EL (cell line): ENCODE results near the gene LRRC2.
"Not testable (repeated sequence)": the region's sequence is repeated elsewhere in the genome, so short reads cannot be mapped to it uniquely, and the experiment has no call there.

Source experiments
- DNase-seq: peaks from one replicate; pipeline ENCODE4 v3.0.0-alpha.2; 2016

Gene LRRC2

DNA sequence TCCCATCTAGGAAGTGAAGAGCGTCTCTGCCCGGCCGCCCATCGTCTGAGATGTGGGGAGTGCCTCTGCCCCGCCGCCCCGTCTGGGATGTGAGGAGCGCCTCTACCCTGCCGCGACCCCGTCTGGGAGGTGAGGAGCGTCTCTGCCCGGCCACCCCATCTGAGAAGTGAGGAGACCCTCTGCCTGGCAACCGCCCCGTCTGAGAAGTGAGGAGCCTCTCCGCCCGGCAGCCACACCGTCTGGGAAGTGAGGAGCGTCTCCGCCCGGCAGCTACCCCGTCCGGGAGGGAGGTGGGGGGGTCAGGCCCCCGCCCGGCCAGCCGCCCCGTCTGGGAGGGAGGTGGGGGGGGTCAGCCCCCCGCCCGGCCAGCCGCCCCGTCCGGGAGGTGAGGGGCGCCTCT is 71.6 kb downstream of the LRRC2 start:
- not testable (repeated sequence) for DNase-seq

DNA sequence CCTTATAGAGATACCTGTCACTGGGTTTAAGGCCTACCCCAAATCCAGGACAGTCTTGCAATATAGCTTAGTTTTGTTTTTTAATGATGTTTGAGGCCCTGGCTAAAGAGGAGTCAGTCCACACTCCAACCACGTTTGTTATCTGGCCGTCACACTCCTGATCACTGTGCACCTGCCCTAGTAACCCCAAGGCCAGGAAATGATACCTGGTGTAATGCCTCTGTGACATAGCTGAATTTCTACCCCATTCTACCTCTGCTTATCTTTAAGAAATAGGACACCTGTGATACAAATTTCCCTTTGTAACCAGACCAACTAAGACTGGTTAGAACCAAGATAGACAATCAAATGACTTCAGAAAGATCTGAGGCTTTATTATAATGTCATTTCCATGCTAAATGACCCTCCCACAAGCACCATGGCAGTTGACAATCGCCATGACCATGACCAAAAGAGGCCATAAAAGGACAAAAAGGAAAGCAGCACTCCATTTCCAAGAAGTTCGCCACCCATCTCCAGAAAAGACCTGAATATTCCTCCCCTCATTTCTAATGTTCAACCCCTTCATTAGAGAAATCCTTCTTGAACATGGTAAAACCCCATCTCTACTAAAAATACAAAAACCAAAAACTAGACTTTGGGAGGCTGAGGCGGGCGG is 73.1 kb downstream of the LRRC2 start:
- no peak for DNase-seq

DNA sequence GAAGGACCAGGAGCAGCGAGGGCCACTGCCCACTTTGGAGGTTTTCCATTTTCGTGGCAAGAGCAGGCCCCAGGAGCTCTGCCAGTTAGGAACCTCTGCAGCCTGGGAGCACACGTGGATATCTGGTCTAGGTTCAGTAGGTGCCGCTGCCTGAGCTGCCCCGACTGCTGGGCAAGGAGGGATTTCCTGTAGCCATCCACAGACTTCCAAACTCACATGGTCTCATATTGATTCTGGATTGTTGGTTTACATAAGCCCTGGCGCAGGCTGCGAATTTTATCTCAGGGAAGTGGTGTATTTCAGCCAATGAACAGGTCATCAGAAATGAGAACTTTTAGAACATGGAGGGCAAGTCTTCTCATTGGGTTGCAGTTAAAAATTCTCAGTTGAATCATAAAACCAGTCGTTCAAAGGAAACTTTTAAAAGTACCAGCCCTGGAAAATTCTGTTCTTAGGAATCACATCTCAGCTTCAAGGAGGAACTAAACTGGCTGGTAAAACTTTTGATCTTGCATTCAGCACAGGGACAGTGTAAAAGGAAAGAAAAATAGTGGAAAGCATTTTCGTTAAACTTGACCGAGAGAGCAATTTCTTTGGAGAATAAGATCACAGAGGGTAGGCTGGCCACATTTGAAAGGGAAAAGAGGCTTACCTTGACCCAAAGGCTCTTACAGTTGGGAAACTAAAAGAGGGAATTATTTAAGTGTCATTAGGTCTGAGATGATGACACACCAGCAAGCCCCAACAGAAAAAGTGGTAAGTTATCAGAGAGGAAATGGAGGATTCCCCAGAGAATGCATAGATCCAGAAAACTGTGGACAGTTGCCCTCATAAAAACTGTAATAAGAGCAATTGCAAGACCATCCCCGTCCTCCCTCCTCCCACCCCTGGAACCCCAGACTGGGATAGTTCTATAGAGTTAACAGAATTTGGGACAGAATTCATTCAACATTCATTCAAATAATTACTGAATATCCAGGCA is 74.7 kb downstream of the LRRC2 start:
- no peak for DNase-seq

DNA sequence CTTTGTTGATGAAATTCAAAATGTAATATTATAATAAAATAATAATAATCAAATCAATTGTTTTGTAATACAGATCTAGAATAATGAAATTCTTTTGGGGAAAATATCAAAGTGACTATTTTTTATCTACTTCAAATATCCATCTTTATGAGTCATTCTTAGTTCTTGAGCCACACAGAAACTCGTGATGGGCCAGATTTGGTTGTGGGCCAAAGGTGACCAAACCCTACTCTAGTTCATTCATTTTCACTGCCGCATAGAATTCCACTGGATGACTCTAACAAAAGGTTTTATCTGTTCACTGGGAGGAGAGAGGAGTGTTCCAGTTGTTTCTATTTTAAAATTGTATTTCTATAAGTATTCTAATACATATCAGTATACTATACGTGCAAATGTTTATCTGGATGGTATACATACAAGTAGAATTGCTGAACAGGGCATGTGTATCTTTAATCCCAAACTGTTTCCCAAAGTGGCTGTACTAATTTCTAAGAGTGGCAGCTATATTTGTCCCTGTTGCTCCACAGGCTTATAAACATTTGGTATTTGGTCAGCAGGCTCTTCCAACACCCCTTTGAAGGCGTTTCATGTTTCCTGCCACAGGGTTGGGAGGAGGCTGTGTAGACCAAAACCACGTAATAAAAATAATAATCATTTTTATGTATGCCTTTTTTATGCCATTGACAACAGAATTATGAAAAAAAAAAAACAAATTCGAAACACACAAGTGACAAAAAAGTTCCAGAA is 75.6 kb downstream of the LRRC2 start:
- peak; percentile 71 for DNase-seq

DNA sequence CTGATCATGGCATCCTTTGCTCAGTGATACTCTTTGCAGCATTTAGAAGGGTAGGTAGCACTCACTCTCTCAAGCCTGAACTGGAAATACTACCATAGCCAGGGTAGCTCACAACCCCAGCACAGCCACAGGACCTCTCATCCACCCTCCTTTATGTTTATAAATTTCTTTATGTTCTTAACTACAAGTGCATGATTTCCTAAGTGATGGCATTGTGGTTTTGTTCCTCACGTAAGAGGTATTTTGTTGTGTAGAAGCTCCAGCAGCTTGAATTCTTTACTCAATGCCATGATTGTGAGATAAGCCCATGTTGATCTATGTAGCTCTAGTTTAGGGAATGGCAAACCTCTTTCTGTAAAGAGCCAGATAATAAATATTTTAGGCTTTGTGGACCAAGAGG is 76.2 kb downstream of the LRRC2 start:
- peak; percentile 81 for DNase-seq

DNA sequence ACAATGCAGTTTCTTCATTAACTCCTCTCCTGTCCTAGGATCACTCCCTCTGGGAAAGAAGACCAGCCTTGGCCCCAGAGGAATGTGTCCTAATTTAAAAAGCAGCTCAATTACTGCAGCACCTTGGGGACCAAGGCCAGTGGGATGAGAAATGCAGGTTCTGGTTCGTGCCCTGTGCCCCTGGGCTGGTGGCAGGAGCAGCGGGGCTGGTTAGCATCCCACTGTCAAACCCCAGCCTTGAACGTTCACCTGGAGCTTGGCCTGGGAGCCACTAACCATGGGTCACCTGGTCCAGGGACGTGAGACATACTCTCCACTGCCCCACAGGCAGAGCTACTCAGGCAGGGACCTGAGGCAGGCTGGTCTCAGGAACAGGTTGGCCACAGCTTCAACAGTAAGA is 76.7 kb downstream of the LRRC2 start:
- no peak for DNase-seq

DNA sequence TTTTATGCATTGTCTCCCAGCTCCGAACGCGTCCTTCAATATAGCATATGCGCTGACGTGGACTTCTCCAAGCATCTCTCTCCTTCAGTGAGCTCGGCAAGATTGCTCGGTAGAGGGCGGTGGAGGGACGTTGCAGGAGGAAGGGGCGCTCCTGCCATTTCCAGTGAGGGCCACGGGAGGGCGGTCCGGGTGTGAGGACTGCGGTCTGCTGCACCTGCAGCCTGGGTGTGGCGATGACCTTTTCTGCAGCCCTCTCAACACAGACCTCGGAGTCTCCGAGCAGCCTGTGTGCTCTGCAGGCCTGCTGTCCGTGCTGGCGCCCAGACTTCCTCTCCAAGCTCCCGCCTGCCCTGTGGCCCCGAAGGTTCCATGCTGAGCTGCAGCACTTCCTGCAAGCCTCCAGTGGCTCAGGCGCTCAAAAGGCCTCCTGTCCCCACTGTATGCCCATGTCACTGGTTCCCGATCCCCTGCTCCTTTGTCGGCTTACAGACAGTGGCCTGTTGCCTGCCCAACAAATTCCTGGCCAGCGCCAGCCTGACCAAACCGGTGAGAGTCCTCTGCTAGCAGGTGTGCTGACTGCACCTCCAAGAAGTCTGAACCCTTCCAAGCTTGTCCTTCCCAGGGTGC is 77.3 kb downstream of the LRRC2 start:
- DNase-seq: peak; percentile 89

DNA sequence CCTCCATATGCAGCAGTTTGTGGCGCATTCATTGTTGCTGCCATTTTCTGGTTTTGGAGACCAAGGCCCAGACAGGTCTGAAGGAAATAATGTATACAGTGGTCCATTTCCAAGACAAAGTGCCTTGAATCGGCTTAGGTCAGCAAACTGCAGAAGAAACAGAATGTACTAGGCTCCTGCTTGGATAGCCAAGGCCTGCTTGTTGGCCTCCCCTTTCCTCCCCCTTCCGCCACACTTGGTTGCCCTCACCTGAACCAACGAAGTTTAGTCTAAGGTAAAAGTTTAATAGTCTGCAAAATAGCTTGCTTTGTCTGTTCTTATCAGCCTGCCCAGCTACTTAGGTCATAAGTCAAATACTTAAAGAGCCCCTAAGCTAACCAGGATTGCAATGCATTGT is 80.3 kb downstream of the LRRC2 start:
- no peak for DNase-seq

DNA sequence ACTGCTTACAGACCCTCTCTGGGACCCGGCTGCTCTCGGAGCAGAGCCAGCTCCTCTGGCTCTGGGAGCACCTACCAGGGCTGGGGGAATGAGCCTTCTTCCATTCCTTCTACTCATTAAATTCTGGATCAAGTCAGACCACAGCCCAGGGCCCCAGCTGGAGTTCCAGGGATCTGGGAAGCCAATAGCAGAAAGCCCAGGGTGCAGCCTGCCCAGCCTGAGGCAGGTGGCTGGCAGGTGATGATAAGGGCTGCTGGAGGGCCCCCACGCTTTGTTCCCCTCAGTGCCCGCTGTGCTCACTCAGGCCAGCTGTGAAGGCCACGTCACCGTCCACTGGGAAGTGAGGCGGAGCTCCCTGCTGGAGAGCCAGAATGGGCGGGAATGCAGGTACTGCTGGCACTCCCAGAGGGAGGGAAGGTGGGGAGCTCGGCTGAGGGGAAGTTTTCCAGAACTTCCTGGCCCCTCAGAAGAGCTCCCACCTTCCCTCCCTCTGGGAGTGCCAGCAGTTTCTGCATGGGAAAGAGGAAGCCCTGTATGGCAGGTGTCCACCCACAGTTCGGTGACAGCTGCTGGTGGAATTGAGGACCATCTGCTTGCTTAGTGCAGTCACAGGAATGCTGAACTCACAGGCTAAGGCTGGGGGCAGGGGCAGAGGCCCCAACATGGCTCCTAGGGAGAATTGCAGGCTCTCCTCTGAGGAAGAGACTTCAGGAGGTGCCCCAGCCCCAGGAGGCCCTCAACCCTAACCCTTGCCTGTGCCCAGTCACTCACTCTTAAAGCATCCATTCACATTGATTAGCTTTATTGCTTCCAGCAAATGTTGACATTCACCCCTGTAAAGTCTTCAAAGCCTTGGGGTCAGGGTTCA is 81.0 kb downstream of the LRRC2 start:
- no peak for DNase-seq

DNA sequence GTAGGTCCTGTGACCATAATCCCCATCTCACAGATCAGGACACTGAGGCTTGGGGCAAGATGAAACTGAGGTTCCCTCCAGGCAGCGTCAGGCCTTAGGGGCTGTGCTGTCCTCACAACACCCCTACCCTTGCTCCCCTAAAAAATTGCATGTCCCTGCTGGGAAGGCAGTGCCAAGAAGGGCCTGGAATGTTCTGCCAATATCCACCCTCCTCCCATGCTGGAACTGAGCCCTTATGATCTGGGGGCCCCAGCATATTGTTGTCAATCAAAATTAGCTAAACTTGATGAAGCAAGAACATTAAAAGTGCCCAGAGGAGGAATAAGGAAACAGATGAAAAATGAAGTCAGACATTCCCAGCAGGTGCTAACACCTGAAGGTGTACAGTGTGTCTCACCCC is 81.7 kb downstream of the LRRC2 start:
- no peak for DNase-seq

DNA sequence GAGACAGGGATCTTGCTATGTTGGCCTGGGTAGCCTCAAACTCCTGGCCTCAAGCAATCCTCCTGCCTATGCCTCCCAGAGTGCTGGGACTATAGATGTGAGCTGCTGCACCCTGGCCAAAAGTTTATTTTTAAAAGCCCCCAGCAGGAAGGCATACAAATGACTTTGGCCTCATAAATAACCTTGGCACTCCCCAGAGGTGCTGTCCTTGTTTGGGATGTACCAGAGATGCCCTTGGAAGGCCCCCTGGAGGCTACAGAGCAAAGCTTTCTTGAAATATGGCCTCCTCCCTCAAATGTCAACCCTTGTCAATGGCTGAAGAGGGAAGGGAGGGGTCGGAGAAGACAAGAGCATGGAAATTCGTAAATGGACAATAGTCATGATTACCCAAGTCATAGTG is 82.3 kb downstream of the LRRC2 start:
- no peak for DNase-seq

DNA sequence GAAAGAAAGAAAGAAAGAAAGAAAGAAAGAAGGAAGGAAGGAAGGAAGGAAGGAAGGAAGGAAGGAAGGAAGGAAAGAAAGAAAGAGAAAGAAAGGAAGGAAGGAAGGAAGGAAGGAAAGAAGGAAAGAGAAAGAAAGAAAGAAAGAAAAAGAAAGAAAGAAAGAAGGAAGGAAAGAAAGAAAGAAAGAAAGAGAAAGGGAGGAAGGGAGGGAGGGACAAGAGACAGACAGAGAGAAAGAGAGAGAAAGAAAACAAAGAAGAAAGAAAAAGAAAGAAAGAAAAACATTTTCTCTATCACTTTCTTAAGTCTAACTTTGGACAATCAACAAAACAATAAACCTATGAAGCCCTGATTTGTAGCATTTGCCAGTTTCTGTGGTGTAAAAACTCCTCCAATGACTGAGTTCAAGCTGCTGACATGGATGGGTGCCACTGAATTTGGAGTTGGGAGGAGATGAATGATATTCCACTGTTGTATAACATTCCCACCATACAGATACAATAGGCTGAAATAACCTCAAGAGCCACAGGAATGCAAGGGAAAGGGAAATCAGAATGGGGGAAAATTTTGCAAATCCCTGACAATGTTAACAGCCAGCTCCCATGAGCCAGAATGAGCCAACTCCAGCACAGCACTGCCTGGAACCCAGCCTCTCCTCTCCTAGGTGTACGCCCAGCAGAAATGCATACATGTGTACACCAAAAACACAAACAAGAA is 83.3 kb downstream of the LRRC2 start:
- peak; percentile 83 for DNase-seq

DNA sequence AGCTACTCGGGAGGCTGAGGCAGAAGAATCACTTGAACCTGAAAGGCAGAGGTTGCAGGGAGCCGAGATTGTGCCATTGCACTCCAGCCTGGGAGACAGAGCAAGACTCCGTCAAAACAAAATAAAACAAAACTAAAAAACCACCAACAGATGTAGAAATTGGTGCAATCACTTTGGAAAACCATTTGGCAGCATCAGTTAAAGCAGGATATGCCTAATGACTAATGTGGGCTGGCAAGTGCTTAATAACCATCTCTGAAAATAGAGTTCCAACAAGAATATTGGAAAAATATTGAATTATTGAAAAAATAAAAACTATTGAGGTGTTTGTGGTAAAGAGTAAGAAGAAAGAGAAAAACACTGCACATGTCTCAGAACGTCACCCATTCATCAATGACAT is 84.5 kb downstream of the LRRC2 start:
- no peak for DNase-seq

DNA sequence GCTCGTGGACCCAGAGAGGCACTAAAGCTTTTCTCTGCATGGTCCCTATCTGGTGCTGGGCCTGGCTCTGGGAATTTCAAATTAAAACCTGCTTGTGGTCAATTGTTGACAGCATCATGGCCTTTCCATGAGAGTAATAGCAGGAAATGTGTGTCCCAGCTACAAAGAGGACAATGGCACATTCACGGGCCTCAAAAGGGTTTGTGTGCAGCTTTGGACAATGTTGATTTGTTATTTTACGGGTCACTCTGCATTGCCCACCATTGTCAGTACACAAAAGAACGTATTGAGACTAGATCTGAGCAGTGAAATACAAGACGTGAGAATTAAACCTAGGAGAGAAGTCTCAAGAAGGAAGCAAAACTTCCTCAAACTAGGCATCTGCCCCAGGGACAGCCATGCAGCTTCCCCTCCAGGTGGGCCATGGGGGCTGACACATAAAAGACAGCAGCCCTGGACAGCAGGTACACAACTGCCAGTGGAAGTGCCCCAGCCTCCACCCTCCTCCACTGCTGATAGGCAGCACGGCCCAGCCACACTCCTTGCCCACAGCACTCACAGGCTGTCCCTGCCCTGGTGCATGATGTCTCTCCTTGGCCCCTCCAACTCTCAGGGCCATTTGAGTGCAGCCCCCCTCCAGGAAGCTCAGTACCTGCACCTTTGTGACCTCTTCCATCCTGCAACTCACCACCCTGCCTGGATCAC is 85.5 kb downstream of the LRRC2 start:
- DNase-seq: no peak

DNA sequence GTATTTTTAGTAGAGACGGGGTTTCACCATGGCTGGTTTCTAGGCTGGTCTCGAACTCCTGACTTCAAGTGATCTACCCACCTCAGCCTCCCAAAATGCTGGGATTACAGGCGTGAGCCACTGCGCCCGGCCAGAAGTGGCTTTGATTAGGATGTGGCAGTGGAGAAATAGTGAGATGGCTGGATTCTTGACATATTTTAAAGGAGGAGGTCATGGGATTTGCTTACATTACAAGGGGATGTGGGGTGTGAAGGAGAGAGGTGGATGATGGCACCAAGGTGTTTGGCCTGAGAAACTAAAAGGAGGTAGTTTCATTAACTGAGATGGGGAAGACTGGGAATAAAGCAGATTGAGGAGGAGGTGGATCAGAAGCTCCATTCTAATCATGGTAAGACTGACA is 86.4 kb downstream of the LRRC2 start:
- DNase-seq: peak; percentile 51

DNA sequence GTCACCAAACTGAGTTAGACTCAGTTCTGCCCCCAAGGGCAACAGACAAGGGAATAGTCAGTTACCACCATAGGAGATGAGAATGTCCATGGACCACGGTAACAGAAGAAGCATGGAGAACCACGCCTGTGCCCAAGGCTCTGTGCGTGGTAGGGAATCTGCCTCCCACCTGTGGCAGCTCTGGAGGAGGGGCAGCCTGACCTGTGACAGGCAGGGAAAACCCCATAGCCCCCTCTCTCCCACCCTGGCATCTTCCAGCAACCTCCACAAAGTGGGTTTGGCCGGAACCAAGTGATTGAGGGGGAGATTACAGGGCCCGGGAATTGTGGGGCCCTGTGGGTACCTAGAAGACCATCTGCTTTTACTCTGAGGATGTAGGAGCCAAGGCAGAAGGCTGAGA is 87.1 kb downstream of the LRRC2 start:
- no peak for DNase-seq

DNA sequence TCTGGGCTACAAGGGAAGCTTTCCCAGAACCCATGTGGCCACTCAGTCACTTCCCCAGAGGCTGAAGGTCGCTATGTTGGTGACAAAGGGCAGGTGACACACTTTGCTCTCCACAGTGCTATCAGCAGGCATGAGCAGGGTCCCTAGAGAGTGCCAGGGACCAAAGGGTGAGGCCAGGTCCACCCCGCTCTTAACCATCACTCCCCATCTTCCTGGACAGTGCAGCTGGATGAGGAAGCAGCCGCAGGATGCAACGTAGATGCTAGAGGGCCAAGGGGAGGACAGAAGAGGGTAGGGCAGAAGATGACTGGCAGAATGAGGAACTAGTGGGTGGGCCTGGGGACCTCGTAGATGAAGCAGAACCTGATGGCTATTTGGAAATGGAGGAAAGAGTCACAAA is 87.8 kb downstream of the LRRC2 start:
- DNase-seq: no peak

DNA sequence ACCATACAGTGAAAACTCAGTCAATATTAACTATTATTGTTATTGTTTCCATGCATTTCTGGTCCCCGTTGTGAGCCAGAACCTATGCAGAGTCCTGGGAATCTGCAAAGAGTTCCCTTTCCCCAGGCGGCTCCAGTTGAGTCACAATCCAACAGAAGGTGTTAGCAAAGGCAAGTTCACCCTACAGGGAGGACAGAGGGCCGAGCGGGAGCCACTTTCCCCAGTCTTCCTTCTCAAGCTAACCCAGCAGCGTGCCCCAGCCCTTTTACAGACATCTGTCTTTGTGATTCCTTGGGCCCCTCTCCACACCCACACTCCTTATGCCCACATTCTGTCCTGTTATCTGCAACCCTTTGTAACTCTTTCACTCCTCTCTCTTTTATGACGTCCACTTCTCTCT is 88.3 kb downstream of the LRRC2 start:
- DNase-seq: no peak

DNA sequence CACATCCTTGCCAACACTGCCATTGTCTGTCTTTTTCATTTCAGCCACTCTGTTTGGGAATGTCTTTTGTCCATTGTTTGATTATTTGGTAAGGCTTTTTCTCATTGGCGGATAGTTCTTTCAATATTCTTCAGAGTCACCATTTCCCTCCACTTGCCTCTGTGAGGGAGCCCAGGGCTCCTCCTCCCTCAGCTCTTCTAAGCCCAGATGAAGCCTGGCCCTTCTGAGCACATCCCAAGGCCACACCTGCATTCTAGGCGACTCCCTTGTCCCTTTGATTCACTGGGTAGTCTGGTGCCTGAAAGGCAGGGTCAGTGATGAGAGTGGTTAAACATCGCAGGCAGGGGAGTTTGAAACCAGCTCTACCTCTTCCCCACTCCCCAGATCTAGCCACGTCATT is 89.0 kb downstream of the LRRC2 start:
- no peak for DNase-seq

DNA sequence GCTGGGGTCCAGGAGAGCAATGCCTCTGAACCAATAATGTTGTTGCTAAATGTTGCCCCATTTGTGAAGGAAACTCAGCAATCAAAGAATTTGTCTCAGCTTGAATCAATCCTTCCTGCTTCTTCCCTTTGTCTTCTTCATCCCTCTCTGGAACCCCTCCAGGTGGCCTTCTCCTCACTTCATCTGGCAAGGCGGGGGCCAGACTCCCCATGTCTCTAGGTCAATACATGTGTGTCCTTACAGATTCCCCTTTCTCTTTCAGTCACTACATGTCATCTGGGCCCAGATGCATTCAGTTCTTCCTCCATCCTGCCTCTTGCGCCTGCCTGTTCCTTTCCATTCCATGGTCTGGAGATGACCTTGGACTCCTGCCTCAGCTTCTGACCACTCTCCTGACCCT is 93.4 kb downstream of the LRRC2 start:
- DNase-seq: no peak
